GM12892 (cell line): Measurements from ENCODE around the gene SMARCD1.

Source experiments
- POLR2A ChIP-seq: IDR thresholded peaks from 2 replicates; pipeline ENCODE4 v1.6.1; 2011; ENCODE audit warnings: low read depth, low read length, control low read depth
- POLR2AphosphoS5 ChIP-seq: IDR thresholded peaks from 2 replicates; pipeline ENCODE4 v1.6.1; 2011; ENCODE audit warnings: low read depth, low read length, control low read depth
- TAF1 ChIP-seq: IDR thresholded peaks from 2 replicates; pipeline ENCODE4 v1.6.1; 2011; ENCODE audit warnings: low read depth, mild to moderate bottlenecking, control low read depth, low read length, borderline replicate concordance

DNA sequence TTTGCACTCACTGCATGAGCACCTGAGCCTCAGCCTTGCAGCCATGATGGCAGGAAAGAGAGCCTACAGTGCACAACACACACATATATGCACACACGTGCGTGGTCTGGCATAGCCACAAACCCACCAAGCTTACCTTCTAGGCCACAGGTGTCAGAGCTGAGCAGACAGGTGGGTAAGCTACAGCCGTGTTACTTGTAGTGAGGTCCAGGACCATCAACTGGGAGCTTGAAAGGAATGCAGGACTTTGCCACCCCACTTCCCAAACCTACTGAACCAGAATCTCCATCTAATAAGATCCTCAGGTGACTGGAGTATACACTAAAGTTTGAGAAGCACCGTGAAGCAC, 25.0 kb upstream of the SMARCD1 start:
- TF ChIP-seq POLR2AphosphoS5, result no peak
- no peak for TF ChIP-seq TAF1
- no peak for TF ChIP-seq POLR2A
